AG04450 (cell line): ENCODE results near the gene IL22RA2. TPM values are rescaled to one million over a fixed set of nuclear protein-coding genes. Genes with fewer than 3 reads are reported as not detected.

Source experiments
- CTCF ChIA-PET: fragments of 300-600, 350-600 bp; formaldehyde crosslinking; extraction: SDS; loops from one replicate; lab custom pipeline; 2022; ENCODE audit warnings: antibody characterized with exemption, inconsistent platforms; lab: Charles Lee
- POLR2A ChIA-PET: fragments of 350-600 bp; formaldehyde crosslinking; extraction: SDS; loops from one replicate; lab custom pipeline; 2021; ENCODE audit warnings: antibody characterized with exemption, inconsistent platforms; lab: Yijun Ruan, JAX
- DNase-seq: peaks from one replicate; pipeline ENCODE4 v3.0.0-alpha.2; 2011; ENCODE audit warnings: low read depth, low spot score
- H3K27ac ChIP-seq: one replicate; pipeline ENCODE4 v1.5.1; 2012; ENCODE audit warnings: low read depth, low read length, control low read depth
- H3K27me3 ChIP-seq: one replicate; pipeline ENCODE4 v1.6.0; 2012; ENCODE audit warnings: low read length; ENCODE audit not compliant: control insufficient read depth, insufficient read depth
- H3K4me3 ChIP-seq: 2 replicates; pipeline ENCODE4 v1.5.1; 2011; ENCODE audit warnings: mild to moderate bottlenecking, low read depth, low read length, control low read depth
- H3K9me3 ChIP-seq: 2 replicates; pipeline ENCODE4 v1.5.1; 2012; ENCODE audit warnings: low read length; ENCODE audit not compliant: control insufficient read depth, insufficient read depth
- CTCF ChIP-seq: IDR thresholded peaks from 2 replicates; pipeline ENCODE4 v1.5.1; 2011; ENCODE audit warnings: low read depth, low read length, control low read depth, inconsistent platforms
- polyA minus RNA-seq: library from RNA; depleted of rRNA, polyadenylated mRNA; stranded (reverse); fragments of >200 nt; gene quantifications from 2 replicates; pipeline ENCODE4 v1.2.3, GENCODE V29; 2011; rRNA and poly(A)+ RNA removed
- polyA plus RNA-seq: library from polyadenylated mRNA; depleted of rRNA; stranded (reverse); fragments of >200 nt; gene quantifications from 2 replicates; pipeline ENCODE4 v1.2.3, GENCODE V29; 2011; rRNA removed

Gene IL22RA2
- polyA plus RNA-seq (not detected in 2 replicates), polyA minus RNA-seq (not detected in 2 replicates)

- ChIA-PET POLR2A (no interaction called here), CTCF (no interaction called here)
Measured at GRCh38 chr6:137173501-137173900, at the start of gene IL22RA2. IL22RA2 (minus strand) TSS chr6:137173644; CDS start chr6:137161749, 11,895 bp downstream.

GRCh38 chr6:137222381-137222780 is 48.9 kb upstream of the IL22RA2 start:
- no peak for TF ChIP-seq CTCF
- no peak overlapping the region for H3K4me3 ChIP-seq
- no peaks in the 10 kb centered on the region; the same call in 1 of the 2 replicates for H3K9me3 ChIP-seq
- H3K27me3 ChIP-seq: no peaks in the 10 kb centered on the region
- CTCF ChIA-PET: interaction anchor here (0.6 kb wide), 2 partner anchors 92 to 644 kb away, joined by 4 read pairs; no protein-coding TSS in a partner anchor
- POLR2A ChIA-PET: no interaction called here
- no peak for DNase-seq
- no peak overlapping the region for H3K27ac ChIP-seq

More at GRCh38 chr6:137173501-137173900, at the start of gene IL22RA2:
- Histone ChIP-seq H3K9me3 (no peaks in the 10 kb centered on the region), H3K27ac (no peak within 1 kb of the TSS), H3K27me3 (peaks cover 2% of the 10 kb centered on the region), H3K4me3 (no peak within 1 kb of the TSS)
- no peak for TF ChIP-seq CTCF
- no peak for DNase-seq

- peak overlapping the region; percentile 31 for H3K27ac ChIP-seq
- POLR2A ChIA-PET: no interaction called here
- no peak for TF ChIP-seq CTCF
- peak overlapping the region; percentile 96 for H3K4me3 ChIP-seq
- CTCF ChIA-PET: interaction anchor here (0.6 to 1.1 kb wide), 2 partner anchors 14 to 95 kb away, joined by 3 to 6 read pairs; no protein-coding TSS in a partner anchor
- no peak for DNase-seq
- no peaks in the 10 kb centered on the region; the same call in 1 of the 2 replicates for H3K9me3 ChIP-seq
- H3K27me3 ChIP-seq: no peaks in the 10 kb centered on the region
Measured at GRCh38 chr6:137219664-137220252, 46.3 kb upstream of the IL22RA2 start.

- TF ChIP-seq CTCF: no peak
- CTCF ChIA-PET: no interaction called here
- no peaks in the 10 kb centered on the region for H3K27me3 ChIP-seq
- H3K9me3 ChIP-seq: no peaks in the 10 kb centered on the region; the same call in 1 of the 2 replicates
- H3K27ac ChIP-seq: peak within 1 kb of the TSS; percentile 71
- H3K4me3 ChIP-seq: peak within 1 kb of the TSS; percentile 96
- POLR2A ChIA-PET: no interaction called here
- DNase-seq: peak; percentile 51
Measured at GRCh38 chr6:137218917-137219663, 45.6 kb upstream of the IL22RA2 start, which contains the start of gene IFNGR1. IFNGR1 (minus strand) TSS chr6:137219385; CDS start chr6:137219327, 58 bp downstream.
